Measurements from ENCODE around the gene POLR1A. TPM values are rescaled to one million over a fixed set of nuclear protein-coding genes. Genes with fewer than 3 reads are reported as not detected.

POLR1A gene
- total and polyA plus RNA-seq, 2 donors (not counting 1 experiment from before 2014, with no cell fraction given) = 3.4 to 36.8 TPM

- H4K20me1 ChIP-seq (ENCODE audit: control insufficient read depth, insufficient read depth, low read length, poor library complexity, severe bottlenecking) = no peaks in the 10 kb centered on the region
- H3K4me2 ChIP-seq (replicated peaks; ENCODE audit: low read depth, low read length, poor library complexity, severe bottlenecking) = no peak overlapping the region
- TF ChIP-seq CTCF (IDR thresholded peaks at IDR 0.05) (no peak), EZH2 (IDR thresholded peaks at IDR 0.05; ENCODE audit: borderline replicate concordance, insufficient read depth, low read depth, low read length, poor library complexity, severe bottlenecking) (no peak)
- ATAC-seq (ENCODE audit: low read depth) (no peak), DNase-seq (no peak)
- H3K9me3 ChIP-seq (ENCODE audit: control extremely low read depth in 1 of 3, control insufficient read depth in 2 of 3, insufficient read depth in 1 of 3, low read length in 2 of 3) = no peaks in the 10 kb centered on the region
- no peak overlapping the region for H3K27ac Mint-ChIP-seq
- H3K36me3 ChIP-seq (replicated peaks in 1 of 2; ENCODE audit: control extremely low read depth in 1 of 2, control insufficient read depth in 1 of 2, extremely low read depth in 1 of 2, insufficient read depth in 2 of 2, low read length in 1 of 2) = peaks cover 0 to 50% of the 10 kb centered on the region in 2 experiments
- ChIA-PET POLR2A (no interaction called here), CTCF (interaction anchor here (0.5 to 13.2 kb wide), 3 partner anchors 186 to 294 kb away, joined by 3 to 528 read pairs (median 138); partner anchors contain the start of gene ST3GAL5)
- no peaks in the 10 kb centered on the region for H3K9me3 Mint-ChIP-seq (ENCODE audit: insufficient read depth)
- H3K27me3 Mint-ChIP-seq = no peaks in the 10 kb centered on the region
- H3K4me1 Mint-ChIP-seq = peaks cover 42% of the 10 kb centered on the region
- H3K9ac ChIP-seq (ENCODE audit: low read length) = no peak overlapping the region
- H3K4me1 ChIP-seq (ENCODE audit: control insufficient read depth in 2 of 2, insufficient read depth in 2 of 2, low read length in 2 of 2) = peaks cover 27 to 38% of the 10 kb centered on the region in 2 donors
- H3K27ac ChIP-seq (ENCODE audit: low read length in 2 of 2) = no peak overlapping the region
- no peaks in the 10 kb centered on the region for H3K79me2 ChIP-seq (ENCODE audit: control insufficient read depth, insufficient read depth, low read length)
- no peak overlapping the region for H2AFZ ChIP-seq (ENCODE audit: insufficient read depth, low read depth, low read length, poor library complexity, severe bottlenecking)
- no peak overlapping the region for H3K4me3 Mint-ChIP-seq
- no peak overlapping the region for H3K4me3 ChIP-seq (ENCODE audit: control extremely low read depth in 1 of 5, extremely low read depth in 1 of 5, insufficient read depth in 1 of 5, low read depth in 2 of 5, low read length in 4 of 5)
- intact Hi-C loops (cut with micrococcal nuclease) = loop anchor here (5.0 kb wide), 1 partner anchor 53 kb away; no protein-coding TSS in a partner anchor
- no peaks in the 10 kb centered on the region for H3K27me3 ChIP-seq (replicated peaks in 1 of 4; ENCODE audit: control extremely low read depth in 1 of 4, control insufficient read depth in 3 of 4, insufficient read depth in 4 of 4, low read length in 3 of 4)
- WGBS (ENCODE audit: insufficient coverage) = 99% methylated on average over 15 of the region's 15 CpGs
These were observed 30.9 kb downstream of the POLR1A start for GRCh38 chr2:86074811-86075210.

- Histone ChIP-seq H3K79me2 (ENCODE audit: control insufficient read depth, insufficient read depth, low read length) (peaks cover under 1% of the 10 kb centered on the region), H3K36me3 (replicated peaks in 1 of 2; ENCODE audit: control extremely low read depth in 1 of 2, control insufficient read depth in 1 of 2, extremely low read depth in 1 of 2, insufficient read depth in 2 of 2, low read length in 1 of 2) (peaks cover 0 to 54% of the 10 kb centered on the region in 2 experiments), H4K20me1 (ENCODE audit: control insufficient read depth, insufficient read depth, low read length, poor library complexity, severe bottlenecking) (no peaks in the 10 kb centered on the region), H3K27me3 (replicated peaks in 1 of 4; ENCODE audit: control extremely low read depth in 1 of 4, control insufficient read depth in 3 of 4, insufficient read depth in 4 of 4, low read length in 3 of 4) (no peaks in the 10 kb centered on the region), H3K4me3 (ENCODE audit: control extremely low read depth in 1 of 5, extremely low read depth in 1 of 5, insufficient read depth in 1 of 5, low read depth in 2 of 5, low read length in 4 of 5) (no peak overlapping the region), H2AFZ (ENCODE audit: insufficient read depth, low read depth, low read length, poor library complexity, severe bottlenecking) (no peak overlapping the region), H3K9me3 (ENCODE audit: control extremely low read depth in 1 of 3, control insufficient read depth in 2 of 3, insufficient read depth in 1 of 3, low read length in 2 of 3) (no peaks in the 10 kb centered on the region), H3K27ac (ENCODE audit: low read length in 2 of 2) (no peak overlapping the region), H3K4me1 (ENCODE audit: control insufficient read depth in 2 of 2, insufficient read depth in 2 of 2, low read length in 2 of 2) (peaks cover 21 to 33% of the 10 kb centered on the region in 2 donors), H3K9ac (ENCODE audit: low read length) (no peak overlapping the region), H3K4me2 (replicated peaks; ENCODE audit: low read depth, low read length, poor library complexity, severe bottlenecking) (no peak overlapping the region)
- TF ChIP-seq EZH2 (IDR thresholded peaks at IDR 0.05; ENCODE audit: borderline replicate concordance, insufficient read depth, low read depth, low read length, poor library complexity, severe bottlenecking) = no peak
- TF ChIP-seq CTCF (IDR thresholded peaks at IDR 0.05) = no peak
- no peaks in the 10 kb centered on the region for H3K27me3 Mint-ChIP-seq
- ChIA-PET CTCF (interaction anchor here (0.5 to 13.2 kb wide), 3 partner anchors 186 to 294 kb away, joined by 3 to 528 read pairs (median 138); partner anchors contain the start of gene ST3GAL5), POLR2A (no interaction called here)
- H3K4me1 Mint-ChIP-seq = peaks cover 39% of the 10 kb centered on the region
- DNase-seq (no peak), ATAC-seq (ENCODE audit: low read depth) (no peak)
- WGBS (ENCODE audit: insufficient coverage) = 100% methylated on average over 1 of the region's 3 CpGs
- intact Hi-C loops (cut with micrococcal nuclease) = loop anchor here (5.0 kb wide), 1 partner anchor 52 kb away; no protein-coding TSS in a partner anchor
- H3K4me3 Mint-ChIP-seq = no peak overlapping the region
- H3K9me3 Mint-ChIP-seq (ENCODE audit: insufficient read depth) = no peaks in the 10 kb centered on the region
- H3K27ac Mint-ChIP-seq = peak overlapping the region; percentile 46
These were observed 31.4 kb downstream of the POLR1A start for GRCh38 chr2:86074256-86074655.
